ENCODE data around the gene SDCCAG8. TPM values are rescaled to one million over a fixed set of nuclear protein-coding genes. Genes with fewer than 3 reads are reported as not detected.

The SDCCAG8 gene
- total RNA-seq, 2 donors from 2014 or later = 18.4 to 18.8 TPM

- Histone ChIP-seq H3K27me3 (no peaks in the 10 kb centered on the region), H3K9me3 (no peaks in the 10 kb centered on the region), H3K27ac (no peak overlapping the region), H3K36me3 (no peaks in the 10 kb centered on the region), H3K9ac (ENCODE audit: low read depth in 2 of 2, low read length in 2 of 2) (no peak overlapping the region), H3K4me1 (no peaks in the 10 kb centered on the region), H3K4me3 (no peak overlapping the region)
- no peak for DNase-seq
- intact Hi-C loops (cut with DNase I) = no loop called here
- TF ChIP-seq CTCF (IDR thresholded peaks at IDR 0.05) = no peak
Measured at GRCh38 chr1:243409284-243409683, 153.4 kb downstream of the SDCCAG8 start.

- Histone ChIP-seq H3K4me3 (no peak overlapping the region), H3K36me3 (no peaks in the 10 kb centered on the region), H3K27me3 (no peaks in the 10 kb centered on the region), H3K9ac (ENCODE audit: low read depth in 2 of 2, low read length in 2 of 2) (no peak overlapping the region), H3K27ac (no peak overlapping the region), H3K9me3 (no peaks in the 10 kb centered on the region), H3K4me1 (no peaks in the 10 kb centered on the region)
- DNase-seq = no peak
- intact Hi-C loops (cut with DNase I) = no loop called here
- no peak for TF ChIP-seq CTCF (IDR thresholded peaks at IDR 0.05)
Measured at GRCh38 chr1:243411472-243411871, 155.6 kb downstream of the SDCCAG8 start.

DNA sequence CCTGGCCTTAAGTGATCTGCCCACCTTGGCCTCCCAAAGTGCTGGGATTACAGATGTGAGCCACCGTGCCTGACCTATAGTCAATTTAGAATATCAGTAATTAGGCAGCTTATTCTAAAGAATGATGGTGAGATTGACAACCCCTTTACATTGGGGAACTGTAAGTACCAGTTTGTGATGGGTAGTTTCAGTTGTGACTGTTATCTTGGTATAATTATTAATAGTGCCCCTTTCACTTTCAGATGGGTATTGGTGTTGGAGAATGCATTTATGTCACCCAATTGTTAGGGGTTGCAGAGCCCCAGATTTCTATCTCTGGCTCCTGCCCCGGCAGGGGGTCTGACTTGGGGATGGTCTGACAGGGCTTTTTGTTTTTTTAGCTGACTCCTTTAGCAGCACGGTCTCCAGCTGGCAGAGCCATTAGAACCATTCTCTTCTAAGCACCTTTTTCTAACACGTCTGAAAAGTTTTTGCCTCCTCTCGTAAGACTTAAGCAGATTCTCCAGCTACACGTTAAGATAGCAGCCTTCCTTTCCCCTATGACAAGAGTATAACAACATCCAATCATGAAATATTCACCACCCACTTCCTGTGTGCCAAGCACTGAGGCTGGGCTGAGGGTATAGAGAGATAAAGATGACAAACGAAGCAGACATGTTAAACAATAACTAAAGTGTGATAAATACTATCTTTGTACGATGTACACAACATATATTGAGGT lies 157.8 kb downstream of the SDCCAG8 start:
- no peak for TF ChIP-seq CTCF (IDR thresholded peaks at IDR 0.05)
- no peaks in the 10 kb centered on the region for H3K4me1 ChIP-seq
- no peak overlapping the region for H3K4me3 ChIP-seq
- no peak for DNase-seq
- H3K9ac ChIP-seq (ENCODE audit: low read depth in 2 of 2, low read length in 2 of 2) = no peak overlapping the region
- no peaks in the 10 kb centered on the region for H3K36me3 ChIP-seq
- H3K9me3 ChIP-seq = no peaks in the 10 kb centered on the region
- H3K27me3 ChIP-seq = no peaks in the 10 kb centered on the region
- intact Hi-C loops (cut with DNase I) = no loop called here
- H3K27ac ChIP-seq = no peak overlapping the region

- Histone ChIP-seq H3K9me3 (no peaks in the 10 kb centered on the region), H3K4me1 (no peaks in the 10 kb centered on the region), H3K4me3 (no peak overlapping the region), H3K36me3 (no peaks in the 10 kb centered on the region), H3K27me3 (no peaks in the 10 kb centered on the region), H3K27ac (no peak overlapping the region), H3K9ac (ENCODE audit: low read depth in 2 of 2, low read length in 2 of 2) (no peak overlapping the region)
- intact Hi-C loops (cut with DNase I) = no loop called here
- no peak for DNase-seq
- no peak for TF ChIP-seq CTCF (IDR thresholded peaks at IDR 0.05)
Measured at GRCh38 chr1:243414152-243414494, 158.3 kb downstream of the SDCCAG8 start.

GRCh38 chr1:243415663-243416408 lies 160.0 kb downstream of the SDCCAG8 start:
- no peak overlapping the region for H3K4me3 ChIP-seq
- no peak overlapping the region for H3K9ac ChIP-seq (ENCODE audit: low read depth in 2 of 2, low read length in 2 of 2)
- no peaks in the 10 kb centered on the region for H3K9me3 ChIP-seq
- no peak for DNase-seq
- H3K27ac ChIP-seq = no peak overlapping the region
- H3K4me1 ChIP-seq = no peaks in the 10 kb centered on the region
- intact Hi-C loops (cut with DNase I) = no loop called here
- H3K36me3 ChIP-seq = no peaks in the 10 kb centered on the region
- H3K27me3 ChIP-seq = no peaks in the 10 kb centered on the region
- TF ChIP-seq CTCF (IDR thresholded peaks at IDR 0.05) = no peak
